Kidney epithelial cell (primary cell): ENCODE data around the gene SI. TPM values are rescaled to one million over a fixed set of nuclear protein-coding genes. Genes with fewer than 3 reads are reported as not detected.

Experiments
- DNase-seq: peaks from one replicate; pipeline ENCODE4 v3.0.0-alpha.2; 2010; ENCODE audit warnings: low read depth
- H3K27me3 ChIP-seq: 2 replicates; pipeline ENCODE4 v1.6.0; 2011; ENCODE audit warnings: low read length; ENCODE audit not compliant: control insufficient read depth, insufficient read depth
- H3K36me3 ChIP-seq: 2 replicates; pipeline ENCODE4 v1.5.1; 2011; ENCODE audit warnings: low read length; ENCODE audit not compliant: control insufficient read depth, insufficient read depth
- H3K4me3 ChIP-seq: 2 replicates; pipeline ENCODE4 v1.5.1; 2011; ENCODE audit warnings: low read depth, mild to moderate bottlenecking, control low read depth, low read length
- CTCF ChIP-seq: IDR thresholded peaks from 2 replicates; pipeline ENCODE4 v1.5.1; 2011; ENCODE audit warnings: mild to moderate bottlenecking, moderate library complexity, low read length, control low read depth, inconsistent platforms; ENCODE audit not compliant: insufficient read depth, poor library complexity, severe bottlenecking
- total RNA-seq: library from RNA; depleted of rRNA; stranded (reverse); fragments of >200 nt; gene quantifications from 2 replicates; pipeline ENCODE4 v1.2.3, GENCODE V29; 2015

The SI gene
- not detected in 2 replicates for total RNA-seq

GRCh38 chr3:165078293-165078692, at the start of gene SI:
SI (minus strand) TSS chr3:165078496; CDS start chr3:165076012, 2,484 bp downstream.
- H3K27me3 ChIP-seq: no peaks in the 10 kb centered on the region
- no peak within 1 kb of the TSS for H3K4me3 ChIP-seq
- no peak for TF ChIP-seq CTCF
- DNase-seq: no peak
- no peaks in the 10 kb centered on the region for H3K36me3 ChIP-seq

GRCh38 chr3:165125836-165126235, 47.5 kb upstream of the SI start:
- DNase-seq: no peak
- no peaks in the 10 kb centered on the region for H3K36me3 ChIP-seq
- no peak for TF ChIP-seq CTCF
- no peaks in the 10 kb centered on the region for H3K27me3 ChIP-seq
- no peak overlapping the region for H3K4me3 ChIP-seq

GRCh38 chr3:165111401-165111800, 33.1 kb upstream of the SI start:
- Histone ChIP-seq H3K4me3 (no peak overlapping the region), H3K36me3 (no peaks in the 10 kb centered on the region), H3K27me3 (no peaks in the 10 kb centered on the region)
- no peak for TF ChIP-seq CTCF
- DNase-seq: no peak

DNA sequence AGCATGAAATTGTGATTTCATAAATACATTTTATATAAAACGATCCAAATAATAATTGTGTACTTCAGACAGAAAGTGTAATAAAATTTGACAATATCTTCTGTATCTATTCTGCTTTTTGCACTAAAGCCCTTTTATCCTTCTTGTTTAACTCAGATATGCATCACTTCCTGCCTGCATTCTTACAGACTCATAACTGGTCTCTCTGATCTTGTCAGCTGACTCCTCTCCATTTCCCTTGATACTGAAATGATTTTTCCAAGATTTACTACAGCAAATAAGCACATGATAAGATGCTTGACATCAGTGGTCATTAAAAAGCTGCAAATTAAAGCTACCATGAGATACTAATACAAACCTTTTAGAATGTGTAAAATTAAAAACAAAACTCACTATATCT, 25.3 kb upstream of the SI start:
- Histone ChIP-seq H3K4me3 (no peak overlapping the region), H3K27me3 (no peaks in the 10 kb centered on the region), H3K36me3 (no peaks in the 10 kb centered on the region)
- no peak for TF ChIP-seq CTCF
- no peak for DNase-seq

- DNase-seq: no peak
- Histone ChIP-seq H3K36me3 (no peaks in the 10 kb centered on the region), H3K4me3 (no peak overlapping the region), H3K27me3 (no peaks in the 10 kb centered on the region)
- no peak for TF ChIP-seq CTCF
These were observed 4.4 kb upstream of the SI start for GRCh38 chr3:165082650-165083049.

DNA sequence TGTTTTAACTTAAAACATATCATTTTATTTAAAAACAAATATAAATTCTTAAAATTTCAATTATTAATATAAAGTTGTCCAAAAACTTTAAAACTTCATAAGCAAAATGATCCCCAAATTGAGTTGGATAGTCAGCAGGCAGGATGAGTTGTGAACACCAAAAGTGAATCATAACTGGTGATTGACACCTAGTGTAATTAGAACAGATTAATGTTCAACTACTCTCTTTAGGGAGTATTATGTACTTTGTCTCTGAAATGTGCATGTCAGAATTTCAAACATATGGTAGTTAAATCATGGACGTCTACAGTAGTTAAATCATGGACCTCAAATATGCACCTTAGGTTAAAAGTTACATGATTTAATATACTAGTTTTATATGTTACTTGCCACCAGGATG, 2.9 kb upstream of the SI start:
- Histone ChIP-seq H3K4me3 (no peak overlapping the region), H3K36me3 (no peaks in the 10 kb centered on the region), H3K27me3 (no peaks in the 10 kb centered on the region)
- no peak for DNase-seq
- no peak for TF ChIP-seq CTCF
